DND-41 (cell line): ENCODE measurements around the gene RNF223.

Experiments used
- ATAC-seq: fragments of 200-7000 bp; cut with Tn5 transposase; 3 replicates; pipeline ENCODE4 v1.9.1; 2021; ENCODE audit warnings: low read depth; ENCODE audit not compliant: insufficient read depth
- DNase-seq: peaks from one replicate; pipeline ENCODE4 v3.0.0-alpha.2; 2020
- H2AFZ ChIP-seq: 2 replicates; pipeline ENCODE4 v1.6.0; 2012; ENCODE audit warnings: low read depth, low read length
- H3K27ac ChIP-seq: 2 replicates; pipeline ENCODE4 v1.5.1; 2012; ENCODE audit warnings: low read length, inconsistent platforms
- H3K27me3 ChIP-seq: fragments of 200-600 bp; sonication (generic); 2 replicates; pipeline ENCODE4 v1.6.0; 2012; ENCODE audit warnings: low read length, mild to moderate bottlenecking, inconsistent platforms; ENCODE audit not compliant: insufficient read depth, poor library complexity
- H3K36me3 ChIP-seq: 2 replicates; pipeline ENCODE4 v1.5.1; 2012; ENCODE audit warnings: low read length, inconsistent platforms; ENCODE audit not compliant: insufficient read depth
- H3K4me1 ChIP-seq: 2 replicates; pipeline ENCODE4 v1.5.1; 2012; ENCODE audit warnings: mild to moderate bottlenecking, low read length; ENCODE audit not compliant: insufficient read depth
- H3K4me2 ChIP-seq: 2 replicates; pipeline ENCODE4 v1.6.0; 2012; ENCODE audit warnings: mild to moderate bottlenecking, moderate library complexity, low read length, inconsistent platforms; ENCODE audit not compliant: insufficient read depth
- H3K4me3 ChIP-seq, 2 experiments: fragments of 200-600 bp in 1 of 2; shearing (Covaris generic) in 1 of 2; 2 replicates each; pipeline ENCODE4 v1.5.1; 2012 to 2016; ENCODE audit warnings: inconsistent platforms in 2 of 2, low read length in 2 of 2, mild to moderate bottlenecking in 2 of 2, low read depth in 1 of 2, moderate library complexity in 1 of 2
- H3K79me2 ChIP-seq: 2 replicates; pipeline ENCODE4 v1.6.0; 2012; ENCODE audit warnings: low read length, inconsistent platforms; ENCODE audit not compliant: insufficient read depth
- H3K9ac ChIP-seq: 2 replicates; pipeline ENCODE4 v1.6.0; 2012; ENCODE audit warnings: low read depth, mild to moderate bottlenecking, inconsistent platforms, low read length, moderate library complexity
- H3K9me3 ChIP-seq: 2 replicates; pipeline ENCODE4 v1.5.1; 2012; ENCODE audit warnings: low read length, moderate library complexity, mild to moderate bottlenecking, inconsistent platforms; ENCODE audit not compliant: insufficient read depth, severe bottlenecking
- H4K20me1 ChIP-seq: 2 replicates; pipeline ENCODE4 v1.6.0; 2012; ENCODE audit warnings: low read length; ENCODE audit not compliant: insufficient read depth
- EZH2 ChIP-seq: IDR thresholded peaks from 3 replicates; pipeline ENCODE4 v1.6.1; 2012; ENCODE audit warnings: borderline replicate concordance, low read depth, mild to moderate bottlenecking, moderate library complexity, low read length, inconsistent platforms; ENCODE audit not compliant: severe bottlenecking
- TF ChIP-seq, protein P1 (sequence below): IDR thresholded peaks from 2 replicates; pipeline ENCODE4 v1.5.1; 2012; ENCODE audit warnings: borderline replicate concordance, low read length, moderate library complexity, mild to moderate bottlenecking; ENCODE audit not compliant: poor library complexity, severe bottlenecking; ENCODE audit errors: extremely low read depth

Gene RNF223

DNA sequence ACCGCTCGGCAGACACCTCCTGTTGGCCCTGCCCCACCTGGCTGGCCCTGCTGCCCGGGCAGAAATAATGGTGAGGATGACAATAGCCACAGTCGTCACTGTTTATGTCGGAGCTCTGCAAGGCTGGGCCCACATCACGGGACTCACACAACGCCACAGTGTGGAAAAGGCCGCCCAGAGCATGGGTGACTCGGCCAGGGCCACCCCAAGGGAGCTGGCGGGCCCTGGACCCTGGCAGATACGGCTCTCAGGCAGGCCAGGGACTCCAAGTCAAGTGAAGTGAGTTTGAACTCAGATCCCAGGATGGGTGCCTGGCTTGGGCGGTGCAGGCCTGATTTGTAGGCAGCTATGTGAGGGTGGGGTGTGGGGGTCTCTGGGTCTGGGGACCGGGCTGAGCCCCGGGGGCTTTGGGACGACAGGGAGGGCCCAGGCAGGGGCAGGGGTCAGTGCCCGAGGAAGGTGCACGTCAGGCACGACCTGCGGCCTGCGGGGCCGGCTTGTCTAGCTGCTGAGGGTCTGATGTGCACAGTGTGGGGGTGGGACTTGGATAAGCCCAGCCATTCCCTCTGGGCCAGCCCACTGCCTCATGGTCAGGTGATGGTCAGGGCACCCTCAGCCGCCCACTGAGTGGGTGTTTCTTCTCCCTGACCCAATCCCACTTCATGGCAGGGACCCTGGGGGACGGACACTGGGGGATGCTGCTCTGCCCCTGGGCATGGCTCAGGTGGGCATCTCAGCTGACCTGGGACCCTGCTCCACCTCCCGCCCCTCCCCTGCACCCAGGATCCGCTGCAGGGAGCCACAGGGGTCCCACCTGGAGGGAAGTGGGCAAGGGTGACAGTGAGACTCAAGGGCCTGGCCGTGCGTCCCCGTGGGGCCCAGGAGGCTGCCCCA is 1.0 kb downstream of the RNF223 start:
- Histone ChIP-seq H3K27ac (no peak overlapping the region), H3K4me3 (no peak overlapping the region), H4K20me1 (peaks cover 16% of the 10 kb centered on the region; the same call in 1 of the 2 replicates), H3K9me3 (no peaks in the 10 kb centered on the region), H3K4me2 (no peak overlapping the region), H3K27me3 (no peaks in the 10 kb centered on the region), H3K9ac (no peak overlapping the region), H3K36me3 (no peaks in the 10 kb centered on the region), H3K79me2 (no peaks in the 10 kb centered on the region), H3K4me1 (no peaks in the 10 kb centered on the region), H2AFZ (no peak overlapping the region)
- no peak for ATAC-seq
- TF ChIP-seq, protein P1, sequence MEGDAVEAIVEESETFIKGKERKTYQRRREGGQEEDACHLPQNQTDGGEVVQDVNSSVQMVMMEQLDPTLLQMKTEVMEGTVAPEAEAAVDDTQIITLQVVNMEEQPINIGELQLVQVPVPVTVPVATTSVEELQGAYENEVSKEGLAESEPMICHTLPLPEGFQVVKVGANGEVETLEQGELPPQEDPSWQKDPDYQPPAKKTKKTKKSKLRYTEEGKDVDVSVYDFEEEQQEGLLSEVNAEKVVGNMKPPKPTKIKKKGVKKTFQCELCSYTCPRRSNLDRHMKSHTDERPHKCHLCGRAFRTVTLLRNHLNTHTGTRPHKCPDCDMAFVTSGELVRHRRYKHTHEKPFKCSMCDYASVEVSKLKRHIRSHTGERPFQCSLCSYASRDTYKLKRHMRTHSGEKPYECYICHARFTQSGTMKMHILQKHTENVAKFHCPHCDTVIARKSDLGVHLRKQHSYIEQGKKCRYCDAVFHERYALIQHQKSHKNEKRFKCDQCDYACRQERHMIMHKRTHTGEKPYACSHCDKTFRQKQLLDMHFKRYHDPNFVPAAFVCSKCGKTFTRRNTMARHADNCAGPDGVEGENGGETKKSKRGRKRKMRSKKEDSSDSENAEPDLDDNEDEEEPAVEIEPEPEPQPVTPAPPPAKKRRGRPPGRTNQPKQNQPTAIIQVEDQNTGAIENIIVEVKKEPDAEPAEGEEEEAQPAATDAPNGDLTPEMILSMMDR, result no peak
- TF ChIP-seq EZH2, result no peak
- no peak for DNase-seq

DNA sequence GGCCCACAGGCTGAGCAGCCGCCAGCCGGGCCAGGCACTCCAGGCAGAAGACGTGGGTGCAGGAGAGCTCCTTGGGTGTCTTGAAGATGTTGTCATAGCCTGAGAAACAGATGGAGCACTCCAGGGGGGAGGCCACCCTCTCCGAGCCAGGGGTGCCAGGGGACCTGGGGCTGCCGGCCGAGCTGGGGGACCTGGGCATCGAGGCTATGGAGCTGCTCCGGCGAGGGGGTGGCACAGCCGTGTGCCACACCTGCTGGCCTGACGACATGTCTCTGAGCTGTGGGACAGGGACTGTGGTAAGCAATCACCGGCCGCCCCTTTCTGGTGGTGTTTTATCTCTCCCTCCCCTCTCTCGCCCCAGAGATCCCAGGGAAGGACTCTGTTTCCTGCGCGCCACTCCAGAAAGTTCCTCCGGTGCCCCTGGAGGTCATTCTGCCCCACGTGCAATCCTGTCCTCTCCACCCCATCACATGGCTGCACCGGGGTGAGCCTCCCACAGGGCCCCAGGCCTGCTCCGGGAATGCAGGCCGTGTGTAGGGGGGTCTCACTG is 1.7 kb downstream of the RNF223 start:
- H3K36me3 ChIP-seq, result no peaks in the 10 kb centered on the region
- no peak overlapping the region for H3K4me2 ChIP-seq
- no peak overlapping the region for H3K27ac ChIP-seq
- no peak overlapping the region for H3K4me3 ChIP-seq
- no peak overlapping the region for H3K9ac ChIP-seq
- no peaks in the 10 kb centered on the region for H3K9me3 ChIP-seq
- ATAC-seq (no peak), DNase-seq (no peak)
- H3K27me3 ChIP-seq, result no peaks in the 10 kb centered on the region
- H3K4me1 ChIP-seq, result no peaks in the 10 kb centered on the region
- TF ChIP-seq, protein P1, result no peak
- no peak for TF ChIP-seq EZH2
- H2AFZ ChIP-seq, result no peak overlapping the region
- peaks cover 23% of the 10 kb centered on the region; the same call in 1 of the 2 replicates for H4K20me1 ChIP-seq
- no peaks in the 10 kb centered on the region for H3K79me2 ChIP-seq

DNA sequence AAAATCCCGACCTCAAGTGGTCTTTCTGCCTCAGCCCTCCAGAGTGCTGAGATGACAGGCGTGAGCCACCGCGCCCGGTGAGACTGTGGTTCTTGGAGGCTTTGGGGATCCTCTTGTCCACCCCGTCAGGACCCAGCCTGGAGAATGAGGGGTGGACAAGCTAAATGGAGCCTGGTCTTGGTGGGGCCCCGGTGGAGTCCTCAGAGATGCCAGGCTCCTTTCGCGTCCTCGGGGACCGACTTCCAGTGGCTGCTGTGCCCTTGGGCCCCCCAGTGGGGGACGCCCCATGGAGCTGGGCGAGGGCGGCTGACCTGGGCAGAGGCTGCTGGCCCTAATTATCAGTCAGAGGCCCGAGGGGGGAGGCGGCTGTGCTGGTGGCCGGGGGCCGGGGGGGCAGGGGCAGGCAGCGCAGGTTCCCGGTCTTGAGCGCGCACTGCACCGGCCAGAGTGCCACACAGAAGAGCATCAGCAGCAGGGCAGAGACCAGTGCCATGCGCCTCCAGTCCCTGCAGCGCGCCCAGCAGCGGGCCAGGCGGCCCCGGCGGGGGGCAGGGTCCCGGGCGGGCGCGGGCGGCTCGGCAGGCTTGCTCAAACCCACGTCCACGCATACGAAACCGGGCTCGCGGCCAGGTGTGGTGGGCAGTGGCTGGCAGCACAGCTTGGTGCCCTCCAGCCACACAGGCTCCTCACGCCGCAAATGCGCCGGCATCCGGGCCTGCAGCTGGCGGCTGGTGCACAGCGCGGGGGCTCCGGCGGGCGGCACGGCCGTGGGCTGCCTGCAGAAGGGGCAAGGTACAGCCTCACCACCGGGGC is 2.4 kb downstream of the RNF223 start:
- H3K79me2 ChIP-seq, result no peaks in the 10 kb centered on the region
- H3K9me3 ChIP-seq, result no peaks in the 10 kb centered on the region
- H3K27me3 ChIP-seq, result no peaks in the 10 kb centered on the region
- H3K36me3 ChIP-seq, result no peaks in the 10 kb centered on the region
- no peak overlapping the region for H2AFZ ChIP-seq
- TF ChIP-seq, protein P1, result no peak
- TF ChIP-seq EZH2, result no peak
- DNase-seq, result no peak
- ATAC-seq, result no peak
- H3K4me1 ChIP-seq, result no peaks in the 10 kb centered on the region
- peaks cover 25% of the 10 kb centered on the region; the same call in 1 of the 2 replicates for H4K20me1 ChIP-seq
- H3K4me3 ChIP-seq, result no peak overlapping the region
- H3K4me2 ChIP-seq, result no peak overlapping the region
- H3K9ac ChIP-seq, result no peak overlapping the region
- no peak overlapping the region for H3K27ac ChIP-seq
